Measurements from ENCODE around the gene CCDC124.

DNA sequence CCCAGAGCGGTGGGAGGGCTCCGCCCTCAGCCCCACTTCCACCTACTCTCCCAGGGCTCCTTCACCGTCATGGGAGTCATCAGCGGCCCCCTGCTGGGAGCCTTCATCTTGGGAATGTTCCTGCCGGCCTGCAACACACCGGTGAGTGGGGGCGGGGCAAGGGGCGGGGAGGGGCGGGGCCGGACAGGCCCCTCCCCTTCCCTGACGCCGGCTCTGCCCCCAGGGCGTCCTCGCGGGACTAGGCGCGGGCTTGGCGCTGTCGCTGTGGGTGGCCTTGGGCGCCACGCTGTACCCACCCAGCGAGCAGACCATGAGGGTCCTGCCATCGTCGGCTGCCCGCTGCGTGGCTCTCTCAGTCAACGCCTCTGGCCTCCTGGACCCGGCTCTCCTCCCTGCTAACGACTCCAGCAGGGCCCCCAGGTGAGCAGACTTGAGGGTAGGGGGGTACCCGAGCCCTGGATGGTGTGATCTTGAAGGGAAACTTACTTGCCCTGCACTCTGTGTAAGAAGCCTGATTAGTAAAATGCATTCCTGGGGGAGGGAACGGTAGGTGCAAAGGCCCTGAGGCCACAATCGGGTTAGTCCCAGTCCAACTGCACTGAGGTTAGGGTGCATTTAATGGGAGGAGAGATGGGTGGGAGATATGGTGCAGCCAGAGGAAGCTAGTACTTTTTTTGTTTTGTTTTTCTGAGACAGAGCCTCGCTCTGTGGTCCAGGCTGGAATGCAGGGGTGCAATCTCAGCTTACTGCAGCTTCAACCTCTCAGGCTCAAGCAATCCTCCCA, 49.0 kb upstream of the CCDC124 start:
- TF ChIP-seq, protein P1, sequence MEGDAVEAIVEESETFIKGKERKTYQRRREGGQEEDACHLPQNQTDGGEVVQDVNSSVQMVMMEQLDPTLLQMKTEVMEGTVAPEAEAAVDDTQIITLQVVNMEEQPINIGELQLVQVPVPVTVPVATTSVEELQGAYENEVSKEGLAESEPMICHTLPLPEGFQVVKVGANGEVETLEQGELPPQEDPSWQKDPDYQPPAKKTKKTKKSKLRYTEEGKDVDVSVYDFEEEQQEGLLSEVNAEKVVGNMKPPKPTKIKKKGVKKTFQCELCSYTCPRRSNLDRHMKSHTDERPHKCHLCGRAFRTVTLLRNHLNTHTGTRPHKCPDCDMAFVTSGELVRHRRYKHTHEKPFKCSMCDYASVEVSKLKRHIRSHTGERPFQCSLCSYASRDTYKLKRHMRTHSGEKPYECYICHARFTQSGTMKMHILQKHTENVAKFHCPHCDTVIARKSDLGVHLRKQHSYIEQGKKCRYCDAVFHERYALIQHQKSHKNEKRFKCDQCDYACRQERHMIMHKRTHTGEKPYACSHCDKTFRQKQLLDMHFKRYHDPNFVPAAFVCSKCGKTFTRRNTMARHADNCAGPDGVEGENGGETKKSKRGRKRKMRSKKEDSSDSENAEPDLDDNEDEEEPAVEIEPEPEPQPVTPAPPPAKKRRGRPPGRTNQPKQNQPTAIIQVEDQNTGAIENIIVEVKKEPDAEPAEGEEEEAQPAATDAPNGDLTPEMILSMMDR (IDR thresholded peaks at IDR 0.05; ENCODE audit: low read length) = no peak
- no peak for TF ChIP-seq EZH2 (IDR thresholded peaks at IDR 0.05; ENCODE audit: borderline replicate concordance, low read length)

All from OCI-LY1 (cell line).